HepG2 (cell line): ENCODE data around the gene ZFPM1. TPM values are rescaled to one million over a fixed set of nuclear protein-coding genes. Genes with fewer than 3 reads are reported as not detected.

ENCODE experiments used
- AGO2 ChIP-seq: fragments of 200-400 bp; formaldehyde crosslinking; optimal IDR thresholded peaks from 2 replicates; pipeline ENCODE3; 2017; ENCODE audit warnings: mild to moderate bottlenecking, low read depth, low read length, moderate library complexity
- CENPX ChIP-seq: sonication (generic); formaldehyde crosslinking; IDR thresholded peaks from 2 replicates; pipeline ENCODE4 v1.9.0; 2021; ENCODE audit warnings: mild to moderate bottlenecking, missing genetic modification reagents, moderate library complexity
- CSRNP1 ChIP-seq: sonication (generic); formaldehyde crosslinking; IDR thresholded peaks from 2 replicates; pipeline ENCODE4 v1.8.1; 2023; ENCODE audit warnings: mild to moderate bottlenecking, missing genetic modification reagents
- FLYWCH1 ChIP-seq: sonication (generic); formaldehyde crosslinking; IDR thresholded peaks from 2 replicates; pipeline ENCODE4 v1.8.1; 2023; ENCODE audit warnings: mild to moderate bottlenecking, missing genetic modification reagents
- FOSL2 ChIP-seq: sonication (generic); formaldehyde crosslinking; IDR thresholded peaks from 2 replicates; pipeline ENCODE4 v1.4.0; 2020; ENCODE audit warnings: missing genetic modification reagents
- HIVEP1 ChIP-seq: sonication (generic); formaldehyde crosslinking; IDR thresholded peaks from 2 replicates; pipeline ENCODE4 v1.4.0; 2020; ENCODE audit warnings: mild to moderate bottlenecking, missing genetic modification reagents
- HNF4G ChIP-seq, 2 experiments: sonication (generic) in 1 of 2; formaldehyde crosslinking in 1 of 2; IDR thresholded peaks; 2 replicates each; pipeline versions ENCODE4 v1.4.0 to v1.6.1; 2011 to 2020; ENCODE audit warnings: borderline replicate concordance in 2 of 2, low read depth in 2 of 2, mild to moderate bottlenecking in 2 of 2, low read length in 1 of 2, missing genetic modification reagents in 1 of 2, moderate library complexity in 1 of 2
- MAF1 ChIP-seq: sonication (generic); formaldehyde crosslinking; IDR thresholded peaks from 2 replicates; pipeline ENCODE4 v1.5.0; 2020; ENCODE audit warnings: missing genetic modification reagents, borderline replicate concordance
- NFYC ChIP-seq: IDR thresholded peaks from 2 replicates; pipeline ENCODE4 v1.6.1; 2016; ENCODE audit warnings: missing genetic modification reagents, missing compliant biosample characterization
- PHF21A ChIP-seq: sonication (generic); formaldehyde crosslinking; IDR thresholded peaks from 2 replicates; pipeline ENCODE4 v1.5.0; 2020; ENCODE audit warnings: mild to moderate bottlenecking, missing genetic modification reagents
- TFAP4 ChIP-seq: sonication (generic); IDR thresholded peaks from 2 replicates; pipeline ENCODE4 v1.6.1; 2016; ENCODE audit warnings: low read depth, borderline replicate concordance
- ZFP82 ChIP-seq: sonication (generic); formaldehyde crosslinking; IDR thresholded peaks from 2 replicates; pipeline ENCODE4 v1.5.1; 2020; ENCODE audit warnings: mild to moderate bottlenecking, missing genetic modification reagents, borderline replicate concordance
- ZNF256 ChIP-seq: sonication (generic); formaldehyde crosslinking; conservative IDR thresholded peaks from 2 replicates; pipeline ENCODE4 v1.4.0; 2020; ENCODE audit warnings: missing genetic modification reagents
- ZNF496 ChIP-seq: sonication (generic); formaldehyde crosslinking; IDR thresholded peaks from 2 replicates; pipeline ENCODE4 v1.8.1; 2023; ENCODE audit warnings: mild to moderate bottlenecking, moderate library complexity, missing genetic modification reagents; ENCODE audit not compliant: insufficient replicate concordance
- ZNF713 ChIP-seq: sonication (generic); formaldehyde crosslinking; IDR thresholded peaks from 2 replicates; pipeline ENCODE4 v1.4.0; 2020; ENCODE audit warnings: mild to moderate bottlenecking, missing genetic modification reagents
- ZNF775 ChIP-seq: sonication (generic); formaldehyde crosslinking; IDR thresholded peaks from 2 replicates; pipeline ENCODE4 v1.4.0; 2020; ENCODE audit warnings: missing genetic modification reagents, mild to moderate bottlenecking, moderate library complexity, borderline replicate concordance
- polyA plus RNA-seq, 8 experiments: library from polyadenylated mRNA; depleted of rRNA in 3 of 8; stranded (reverse) in 7 of 8; unstranded in 1 of 8; fragments of >200 nt; fragmentation: Illumina TruSeq in 4 of 8; extraction: Trizol in 4 of 8; gene quantifications; 2 replicates each; pipeline versions ENCODE4 v1.2.1 to v1.2.3, GENCODE V29; 2011 to 2016; ENCODE audit warnings: low read depth in 4 of 8, missing spikeins in 1 of 8, mixed read lengths in 1 of 8; ENCODE audit not compliant: insufficient read depth in 1 of 8
- total RNA-seq, 5 experiments: library from RNA; depleted of rRNA; stranded (reverse); fragments of >200 nt; fragmentation: Illumina TruSeq; extraction: Trizol; gene quantifications; 2 replicates each; pipeline ENCODE4 v1.2.3, GENCODE V29; 2016; ENCODE audit warnings: low read depth in 1 of 5
- TF ChIP-seq, protein P1 (sequence below), 2 experiments: fragments of 450-650 bp in 1 of 2; sonication (generic) in 1 of 2; formaldehyde crosslinking in 1 of 2; IDR thresholded peaks; 2 replicates each; pipeline versions ENCODE4 v1.6.1 to v1.8.0; 2016 to 2022; ENCODE audit warnings: antibody characterized with exemption in 1 of 2, mild to moderate bottlenecking in 1 of 2, missing genetic modification reagents in 1 of 2

The ZFPM1 gene
- total and polyA plus RNA-seq, 2 of the 13 experiments (the other 11 are each of a cell fraction or from before 2014, with no cell fraction given): 1.3 to 3.8 TPM

DNA sequence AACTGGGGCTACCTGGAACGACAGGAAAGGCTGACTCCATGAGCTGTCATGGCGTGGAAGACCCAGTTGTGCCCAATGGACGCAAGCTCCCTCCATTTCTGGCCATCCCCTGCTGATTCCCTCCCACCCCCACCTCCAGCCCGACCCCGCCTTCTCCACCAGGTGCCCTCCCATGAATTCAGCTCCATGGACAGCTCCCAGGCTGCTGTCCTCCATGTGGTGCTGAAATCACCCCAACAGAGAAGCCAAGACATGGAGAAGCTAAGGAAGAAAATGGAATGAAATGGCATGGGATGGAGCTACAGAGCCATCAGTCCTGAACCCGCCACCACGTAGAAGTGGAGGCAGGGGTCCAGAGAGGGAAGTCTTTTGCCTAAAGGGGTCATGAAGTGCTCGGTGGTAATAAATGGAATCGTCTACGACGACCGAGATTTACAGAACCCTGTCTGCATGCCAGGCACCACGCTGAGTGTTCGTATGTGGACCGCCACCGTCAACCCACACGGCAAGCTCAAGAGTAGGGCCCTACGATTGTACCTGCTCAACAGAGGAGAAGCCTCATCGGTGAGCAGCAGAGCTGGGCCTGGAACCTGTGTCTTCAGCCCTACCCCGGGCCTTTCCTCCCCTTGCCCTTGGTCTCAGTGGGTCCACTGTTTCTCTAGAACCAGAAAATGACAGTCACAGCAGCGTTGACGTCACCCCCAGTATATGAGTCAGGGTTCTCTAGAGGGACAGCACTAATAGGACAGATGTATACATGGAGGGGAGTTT is 107.8 kb downstream of the ZFPM1 start (continued):
- no peak for TF ChIP-seq ZNF713 (CRISPR knock-in tag)
- TF ChIP-seq, protein P1, sequence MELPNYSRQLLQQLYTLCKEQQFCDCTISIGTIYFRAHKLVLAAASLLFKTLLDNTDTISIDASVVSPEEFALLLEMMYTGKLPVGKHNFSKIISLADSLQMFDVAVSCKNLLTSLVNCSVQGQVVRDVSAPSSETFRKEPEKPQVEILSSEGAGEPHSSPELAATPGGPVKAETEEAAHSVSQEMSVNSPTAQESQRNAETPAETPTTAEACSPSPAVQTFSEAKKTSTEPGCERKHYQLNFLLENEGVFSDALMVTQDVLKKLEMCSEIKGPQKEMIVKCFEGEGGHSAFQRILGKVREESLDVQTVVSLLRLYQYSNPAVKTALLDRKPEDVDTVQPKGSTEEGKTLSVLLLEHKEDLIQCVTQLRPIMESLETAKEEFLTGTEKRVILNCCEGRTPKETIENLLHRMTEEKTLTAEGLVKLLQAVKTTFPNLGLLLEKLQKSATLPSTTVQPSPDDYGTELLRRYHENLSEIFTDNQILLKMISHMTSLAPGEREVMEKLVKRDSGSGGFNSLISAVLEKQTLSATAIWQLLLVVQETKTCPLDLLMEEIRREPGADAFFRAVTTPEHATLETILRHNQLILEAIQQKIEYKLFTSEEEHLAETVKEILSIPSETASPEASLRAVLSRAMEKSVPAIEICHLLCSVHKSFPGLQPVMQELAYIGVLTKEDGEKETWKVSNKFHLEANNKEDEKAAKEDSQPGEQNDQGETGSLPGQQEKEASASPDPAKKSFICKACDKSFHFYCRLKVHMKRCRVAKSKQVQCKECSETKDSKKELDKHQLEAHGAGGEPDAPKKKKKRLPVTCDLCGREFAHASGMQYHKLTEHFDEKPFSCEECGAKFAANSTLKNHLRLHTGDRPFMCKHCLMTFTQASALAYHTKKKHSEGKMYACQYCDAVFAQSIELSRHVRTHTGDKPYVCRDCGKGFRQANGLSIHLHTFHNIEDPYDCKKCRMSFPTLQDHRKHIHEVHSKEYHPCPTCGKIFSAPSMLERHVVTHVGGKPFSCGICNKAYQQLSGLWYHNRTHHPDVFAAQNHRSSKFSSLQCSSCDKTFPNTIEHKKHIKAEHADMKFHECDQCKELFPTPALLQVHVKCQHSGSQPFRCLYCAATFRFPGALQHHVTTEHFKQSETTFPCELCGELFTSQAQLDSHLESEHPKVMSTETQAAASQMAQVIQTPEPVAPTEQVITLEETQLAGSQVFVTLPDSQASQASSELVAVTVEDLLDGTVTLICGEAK (IDR thresholded peaks at IDR 0.05): no peak
- TF ChIP-seq, protein P1 (CRISPR knock-in tag; IDR thresholded peaks at IDR 0.05): peak; percentile 94
- no peak for TF ChIP-seq AGO2
- peak; percentile 99 for TF ChIP-seq ZNF256 (CRISPR knock-in tag)
- peak; percentile 87 for TF ChIP-seq FOSL2
- TF ChIP-seq HNF4G (IDR thresholded peaks at IDR 0.05; ENCODE audit: borderline replicate concordance, low read depth, low read length): no peak
- TF ChIP-seq HNF4G (CRISPR knock-in tag; IDR thresholded peaks at IDR 0.05; ENCODE audit: borderline replicate concordance, low read depth): peak; percentile 69; the same call in 1 of the 2 replicates
- peak; percentile 99 for TF ChIP-seq MAF1
- TF ChIP-seq PHF21A (CRISPR knock-in tag): no peak
- peak; percentile 70 for TF ChIP-seq NFYC (CRISPR knock-in tag)
- peak; percentile 97 for TF ChIP-seq ZNF775 (CRISPR knock-in tag)
- no peak for TF ChIP-seq CENPX (CRISPR knock-in tag)
- peak; percentile 93; the same call in 1 of the 2 replicates for TF ChIP-seq CSRNP1 (CRISPR knock-in tag)
- peak; percentile 99 for TF ChIP-seq ZFP82 (CRISPR knock-in tag)
- TF ChIP-seq TFAP4: no peak
- TF ChIP-seq FLYWCH1 (CRISPR knock-in tag): peak; percentile 99
- TF ChIP-seq ZNF496 (CRISPR knock-in tag): peak; percentile 81
- TF ChIP-seq HIVEP1 (CRISPR knock-in tag): peak; percentile 89; the same call in 1 of the 2 replicates
